CD14-positive monocyte (primary cell): ENCODE measurements around the gene EGLN2. TPM values are rescaled to one million over a fixed set of nuclear protein-coding genes. Genes with fewer than 3 reads are reported as not detected.
A peak's percentile ranks its signal among the peaks of the same experiment; 100 is the strongest.

Experiments
- DNase-seq, 3 donors: peaks; one replicate each; pipeline ENCODE4 v3.0.0-alpha.2; 2011 to 2022
- H2AFZ ChIP-seq: 2 replicates; pipeline ENCODE4 v1.6.0; 2012; ENCODE audit warnings: mild to moderate bottlenecking, low read depth, low read length, inconsistent platforms; ENCODE audit not compliant: insufficient read depth, poor library complexity, severe bottlenecking
- H3K27ac ChIP-seq, 2 donors: 1 replicate in 1 of 2; 2 replicates in 1 of 2; pipeline ENCODE4 v1.5.1; 2012 to 2013; ENCODE audit warnings: low read length in 2 of 2, control low read depth in 1 of 2, inconsistent platforms in 1 of 2, low read depth in 1 of 2, mild to moderate bottlenecking in 1 of 2
- H3K27me3 ChIP-seq, 2 donors: one replicate each; pipeline versions ENCODE4 v1.6.0 to v1.6.1; 2011 to 2013; ENCODE audit warnings: low read length in 2 of 2; ENCODE audit not compliant: control insufficient read depth in 2 of 2, insufficient read depth in 2 of 2
- H3K36me3 ChIP-seq, 2 donors: replicated peaks in 1 of 2; 1 replicate in 1 of 2; 2 replicates in 1 of 2; pipeline versions ENCODE4 v1.5.1 to v1.6.1; 2012 to 2013; ENCODE audit warnings: low read length in 2 of 2, control low read depth in 1 of 2, inconsistent platforms in 1 of 2, mild to moderate bottlenecking in 1 of 2; ENCODE audit not compliant: insufficient read depth in 2 of 2, control insufficient read depth in 1 of 2
- H3K4me1 ChIP-seq, 2 donors: 1 replicate in 1 of 2; 2 replicates in 1 of 2; pipeline versions ENCODE4 v1.5.1 to v1.6.1; 2012 to 2013; ENCODE audit warnings: low read length in 2 of 2, control low read depth in 1 of 2, inconsistent platforms in 1 of 2, mild to moderate bottlenecking in 1 of 2, moderate library complexity in 1 of 2; ENCODE audit not compliant: insufficient read depth in 2 of 2, control insufficient read depth in 1 of 2
- H3K4me2 ChIP-seq: replicated peaks from 2 replicates; pipeline ENCODE3; 2012; ENCODE audit warnings: low read length, moderate library complexity, mild to moderate bottlenecking; ENCODE audit not compliant: poor library complexity, severe bottlenecking; ENCODE audit errors: extremely low read depth
- H3K4me3 ChIP-seq, 3 experiments: fragments of 200-600 bp in 1 of 3; sonication (generic) in 1 of 3; replicated peaks in 1 of 3; 1 replicate in 2 of 3; 2 replicates in 1 of 3; pipeline ENCODE4 v1.5.1; 2011 to 2013; ENCODE audit warnings: low read length in 3 of 3, mild to moderate bottlenecking in 3 of 3, control low read depth in 2 of 3, low read depth in 2 of 3, inconsistent platforms in 1 of 3, moderate library complexity in 1 of 3
- H3K79me2 ChIP-seq: 2 replicates; pipeline ENCODE4 v1.6.0; 2012; ENCODE audit warnings: mild to moderate bottlenecking, control low read depth, inconsistent platforms, low read length, moderate library complexity; ENCODE audit not compliant: insufficient read depth
- H3K9ac ChIP-seq: 2 replicates; pipeline ENCODE4 v1.6.0; 2017; ENCODE audit warnings: low read length, mild to moderate bottlenecking; ENCODE audit not compliant: insufficient read depth, poor library complexity, severe bottlenecking
- H3K9me3 ChIP-seq, 2 donors: replicated peaks in 1 of 2; 1 replicate in 1 of 2; 2 replicates in 1 of 2; pipeline versions ENCODE4 v1.5.1 to v1.6.1; 2012 to 2013; ENCODE audit warnings: low read length in 2 of 2, control low read depth in 1 of 2; ENCODE audit not compliant: control insufficient read depth in 1 of 2, insufficient read depth in 1 of 2
- H4K20me1 ChIP-seq: 2 replicates; pipeline ENCODE4 v1.6.0; 2012; ENCODE audit warnings: mild to moderate bottlenecking, low read length, control low read depth, moderate library complexity; ENCODE audit not compliant: insufficient read depth
- H3K27ac Mint-ChIP-seq, 7 donors: one replicate each; pipeline ENCODE4 v1.8.0; 2020; ENCODE audit warnings: mild to moderate bottlenecking in 7 of 7, mixed read lengths in 7 of 7, moderate library complexity in 6 of 7, inconsistent platforms in 2 of 7
- H3K27me3 Mint-ChIP-seq, 3 donors: one replicate each; pipeline ENCODE4 v1.8.0; 2021 to 2022; ENCODE audit warnings: low read depth in 3 of 3, mild to moderate bottlenecking in 3 of 3, mixed read lengths in 3 of 3, moderate library complexity in 3 of 3, inconsistent platforms in 1 of 3
- H3K36me3 Mint-ChIP-seq, 2 donors: one replicate each; pipeline ENCODE4 v1.8.0; 2020; ENCODE audit warnings: mixed read lengths in 2 of 2, inconsistent platforms in 1 of 2, mild to moderate bottlenecking in 1 of 2
- H3K4me1 Mint-ChIP-seq: one replicate; pipeline ENCODE4 v1.8.0; 2020; ENCODE audit warnings: mild to moderate bottlenecking, mixed read lengths
- H3K4me3 Mint-ChIP-seq, 2 donors: one replicate each; pipeline ENCODE4 v1.8.0; 2020; ENCODE audit warnings: mild to moderate bottlenecking in 2 of 2, mixed read lengths in 2 of 2, moderate library complexity in 1 of 2
- H3K9me3 Mint-ChIP-seq, 7 donors: one replicate each; pipeline ENCODE4 v1.8.0; 2020 to 2022; ENCODE audit warnings: mixed read lengths in 7 of 7, mild to moderate bottlenecking in 6 of 7, moderate library complexity in 6 of 7, inconsistent platforms in 2 of 7
- CTCF ChIP-seq: fragments of 200-600 bp; IDR thresholded peaks from one replicate; pipeline ENCODE4 v1.8.0; 2022; ENCODE audit warnings: antibody characterized with exemption, mild to moderate bottlenecking
- WGBS: methylation state at CpG from one replicate; pipeline ENCODE4 v1.1.5; 2013; ENCODE audit warnings: missing lambda C conversion rate; ENCODE audit not compliant: insufficient coverage; 5-methylcytosine and 5-hydroxymethylcytosine counted together
- intact Hi-C, 2 donors: fragments of 100-400 bp; cut with micrococcal nuclease; formaldehyde crosslinking; loops; one replicate each; pipeline versions ENCODE4 v1.15.0 to v1.15.1; 2023
- polyA plus RNA-seq, 3 donors: library from polyadenylated mRNA; depleted of rRNA in 1 of 3; unstranded in 2 of 3; stranded (reverse) in 1 of 3; fragments of 300-500 nt in 2 of 3; fragments of >200 nt in 1 of 3; fragmentation: Illumina TruSeq in 2 of 3; gene quantifications; 1 replicate in 2 of 3; 2 replicates in 1 of 3; pipeline ENCODE4 v1.2.3, GENCODE V29; 2012 to 2021

Gene EGLN2
- polyA plus RNA-seq, 3 donors, result 60.6 to 76.8 (median 64.5) TPM

GRCh38 chr19:40806423-40807146 is 7.6 kb downstream of the EGLN2 start:
- H3K27me3 ChIP-seq, result no peaks in the 10 kb centered on the region
- peak overlapping the region; percentile 45 for H3K4me2 ChIP-seq
- H3K27me3 Mint-ChIP-seq, result peaks cover 2 to 6% (median 2%) of the 10 kb centered on the region in 3 donors
- DNase-seq, result peak; percentile 71 to 84 (median 73)
- H3K9me3 ChIP-seq, result no peaks in the 10 kb centered on the region
- H2AFZ ChIP-seq, result no peak overlapping the region
- H3K4me3 ChIP-seq, result peak overlapping the region in 1 of 3 experiments; percentile 12
- no peak overlapping the region for H3K9ac ChIP-seq
- H3K4me1 ChIP-seq, result peaks cover 58 to 69% of the 10 kb centered on the region in 2 donors
- peaks cover 69% of the 10 kb centered on the region for H3K79me2 ChIP-seq
- peaks cover 85% of the 10 kb centered on the region for H4K20me1 ChIP-seq
- peaks cover 0 to 1% (median 0%) of the 10 kb centered on the region in 7 donors for H3K9me3 Mint-ChIP-seq
- WGBS, result 19% methylated on average over 13 of the region's 26 CpGs
- peaks cover 41 to 63% of the 10 kb centered on the region in 2 donors for H3K36me3 ChIP-seq
- intact Hi-C loops, result loop anchor here in 1 of 2 donors (10.0 kb wide), 1 partner anchor 52 kb away; the partner anchor contains the start of genes ACTMAP and SNRPA
- peak overlapping the region; percentile 43 to 90 (median 78) for H3K27ac Mint-ChIP-seq
- H3K4me1 Mint-ChIP-seq, result peaks cover 82% of the 10 kb centered on the region
- H3K4me3 Mint-ChIP-seq, result peak overlapping the region; percentile 24 to 72
- H3K36me3 Mint-ChIP-seq, result peaks cover 42 to 67% of the 10 kb centered on the region in 2 donors
- TF ChIP-seq CTCF, result peak; percentile 95
- peak overlapping the region; percentile 19 to 24 for H3K27ac ChIP-seq

GRCh38 chr19:40807147-40808020 is 8.4 kb downstream of the EGLN2 start:
- Mint-ChIP-seq H3K4me3 (peak overlapping the region in 1 of 2 donors; percentile 24), H3K4me1 (peaks cover 82% of the 10 kb centered on the region), H3K27ac (peak overlapping the region; percentile 9 to 90 (median 78)), H3K36me3 (peaks cover 40 to 59% of the 10 kb centered on the region in 2 donors), H3K27me3 (peaks cover 2 to 7% (median 7%) of the 10 kb centered on the region in 3 donors), H3K9me3 (peaks cover 0 to 1% (median 0%) of the 10 kb centered on the region in 7 donors)
- peaks cover 58 to 69% of the 10 kb centered on the region in 2 donors for H3K4me1 ChIP-seq
- H3K4me3 ChIP-seq, result no peak overlapping the region
- intact Hi-C loops, result loop anchor here in 1 of 2 donors (10.0 kb wide), 1 partner anchor 53 kb away; the partner anchor contains the start of genes ACTMAP and SNRPA
- peak; percentile 74 for TF ChIP-seq CTCF
- H4K20me1 ChIP-seq, result peaks cover 77% of the 10 kb centered on the region
- WGBS, result 88% methylated on average over 14 of the region's 18 CpGs
- no peak overlapping the region for H2AFZ ChIP-seq
- no peak overlapping the region for H3K9ac ChIP-seq
- H3K36me3 ChIP-seq, result peaks cover 41 to 58% of the 10 kb centered on the region in 2 donors
- peak overlapping the region in 1 of 2 donors; percentile 24 for H3K27ac ChIP-seq
- no peaks in the 10 kb centered on the region for H3K9me3 ChIP-seq
- H3K27me3 ChIP-seq, result no peaks in the 10 kb centered on the region
- H3K4me2 ChIP-seq, result peak overlapping the region; percentile 45
- H3K79me2 ChIP-seq, result peaks cover 61% of the 10 kb centered on the region
- no peak for DNase-seq
